Measurements from ENCODE around the gene FLVCR2.

DNA sequence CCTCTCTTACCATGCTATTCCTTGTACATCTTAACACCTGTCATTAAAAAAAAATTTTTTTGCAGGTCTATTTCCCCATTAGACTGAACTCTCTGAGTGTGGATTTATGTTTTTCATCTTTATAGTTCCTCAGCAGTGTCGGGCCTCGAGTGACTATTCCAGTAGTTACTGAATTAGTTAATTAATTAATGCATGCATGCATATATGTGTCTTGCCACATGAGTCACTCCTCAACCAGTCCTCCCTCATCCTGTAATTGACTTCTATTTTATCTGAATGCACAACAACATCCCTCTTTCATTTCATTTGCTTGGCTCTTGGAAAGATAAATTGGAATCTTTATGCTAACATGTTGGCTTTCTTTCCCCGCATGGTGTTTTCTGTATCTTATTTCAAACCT is 46.6 kb downstream of the FLVCR2 start:
- TF ChIP-seq, protein P1, sequence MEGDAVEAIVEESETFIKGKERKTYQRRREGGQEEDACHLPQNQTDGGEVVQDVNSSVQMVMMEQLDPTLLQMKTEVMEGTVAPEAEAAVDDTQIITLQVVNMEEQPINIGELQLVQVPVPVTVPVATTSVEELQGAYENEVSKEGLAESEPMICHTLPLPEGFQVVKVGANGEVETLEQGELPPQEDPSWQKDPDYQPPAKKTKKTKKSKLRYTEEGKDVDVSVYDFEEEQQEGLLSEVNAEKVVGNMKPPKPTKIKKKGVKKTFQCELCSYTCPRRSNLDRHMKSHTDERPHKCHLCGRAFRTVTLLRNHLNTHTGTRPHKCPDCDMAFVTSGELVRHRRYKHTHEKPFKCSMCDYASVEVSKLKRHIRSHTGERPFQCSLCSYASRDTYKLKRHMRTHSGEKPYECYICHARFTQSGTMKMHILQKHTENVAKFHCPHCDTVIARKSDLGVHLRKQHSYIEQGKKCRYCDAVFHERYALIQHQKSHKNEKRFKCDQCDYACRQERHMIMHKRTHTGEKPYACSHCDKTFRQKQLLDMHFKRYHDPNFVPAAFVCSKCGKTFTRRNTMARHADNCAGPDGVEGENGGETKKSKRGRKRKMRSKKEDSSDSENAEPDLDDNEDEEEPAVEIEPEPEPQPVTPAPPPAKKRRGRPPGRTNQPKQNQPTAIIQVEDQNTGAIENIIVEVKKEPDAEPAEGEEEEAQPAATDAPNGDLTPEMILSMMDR (IDR thresholded peaks at IDR 0.05): no peak
- no peak for TF ChIP-seq POLR2A (IDR thresholded peaks at IDR 0.05)
